Activated naive CD4-positive, alpha-beta T cell treated with anti-CD3 and anti-CD28 coated beads, Interleukin-2, amount 10 ng/mL, durations not matched to agents 7 days and 5 days (primary cell): ENCODE measurements around the gene PRM1.

Experiments
- CTCF ChIA-PET: fragments of 350-600 bp; sonication (Branson Sonifier 250); formaldehyde crosslinking; loops from one replicate; lab custom pipeline; 2021; ENCODE audit warnings: antibody characterized with exemption; lab: Charles Lee
- DNase-seq: peaks from one replicate; pipeline ENCODE4 v3.0.0-alpha.2; 2020
- H3K27ac Mint-ChIP-seq: one replicate; pipeline ENCODE4 v1.8.0; 2021; ENCODE audit warnings: mild to moderate bottlenecking, moderate library complexity, mixed read lengths
- H3K27me3 Mint-ChIP-seq: one replicate; pipeline ENCODE4 v1.8.0; 2021; ENCODE audit warnings: mild to moderate bottlenecking, mixed read lengths
- H3K36me3 Mint-ChIP-seq: one replicate; pipeline ENCODE4 v1.8.0; 2021; ENCODE audit warnings: mixed read lengths
- H3K4me1 Mint-ChIP-seq: one replicate; pipeline ENCODE4 v1.8.0; 2021; ENCODE audit warnings: mixed read lengths
- H3K4me3 Mint-ChIP-seq: one replicate; pipeline ENCODE4 v1.8.0; 2021; ENCODE audit warnings: mild to moderate bottlenecking, moderate library complexity, mixed read lengths
- H3K9me3 Mint-ChIP-seq: one replicate; pipeline ENCODE4 v1.8.0; 2021; ENCODE audit warnings: mixed read lengths

Gene PRM1

GRCh38 chr16:11277607-11278337 lies 3.4 kb downstream of the PRM1 start:
- CTCF ChIA-PET = no interaction called here
- no peaks in the 10 kb centered on the region for H3K9me3 Mint-ChIP-seq
- H3K4me3 Mint-ChIP-seq = no peak overlapping the region
- peaks cover 11% of the 10 kb centered on the region for H3K4me1 Mint-ChIP-seq
- H3K36me3 Mint-ChIP-seq = no peaks in the 10 kb centered on the region
- DNase-seq = no peak
- H3K27me3 Mint-ChIP-seq = peaks cover 76% of the 10 kb centered on the region
- H3K27ac Mint-ChIP-seq = no peak overlapping the region

GRCh38 chr16:11276896-11277593 lies 4.1 kb downstream of the PRM1 start:
- H3K4me1 Mint-ChIP-seq = peaks cover 11% of the 10 kb centered on the region
- DNase-seq = no peak
- peaks cover 78% of the 10 kb centered on the region for H3K27me3 Mint-ChIP-seq
- CTCF ChIA-PET = no interaction called here
- H3K9me3 Mint-ChIP-seq = no peaks in the 10 kb centered on the region
- no peaks in the 10 kb centered on the region for H3K36me3 Mint-ChIP-seq
- H3K27ac Mint-ChIP-seq = no peak overlapping the region
- H3K4me3 Mint-ChIP-seq = no peak overlapping the region

GRCh38 chr16:11276143-11276895 lies 4.8 kb downstream of the PRM1 start, which contains the start of gene PRM2:
PRM2 (minus strand) TSS chr16:11276480; CDS start chr16:11276370, 110 bp downstream.
- Mint-ChIP-seq H3K27me3 (peaks cover 84% of the 10 kb centered on the region), H3K4me1 (peaks cover 11% of the 10 kb centered on the region), H3K36me3 (no peaks in the 10 kb centered on the region), H3K4me3 (no peak within 1 kb of the TSS), H3K27ac (no peak within 1 kb of the TSS), H3K9me3 (no peaks in the 10 kb centered on the region)
- CTCF ChIA-PET = no interaction called here
- DNase-seq = no peak

- H3K36me3 Mint-ChIP-seq = no peaks in the 10 kb centered on the region
- DNase-seq = no peak
- CTCF ChIA-PET = no interaction called here
- no peak overlapping the region for H3K27ac Mint-ChIP-seq
- H3K27me3 Mint-ChIP-seq = peaks cover 84% of the 10 kb centered on the region
- H3K4me1 Mint-ChIP-seq = peaks cover 11% of the 10 kb centered on the region
- no peak overlapping the region for H3K4me3 Mint-ChIP-seq
- H3K9me3 Mint-ChIP-seq = no peaks in the 10 kb centered on the region
Observed at GRCh38 chr16:11274964-11275363, 6.2 kb downstream of the PRM1 start.

- H3K9me3 Mint-ChIP-seq = no peaks in the 10 kb centered on the region
- CTCF ChIA-PET = no interaction called here
- H3K4me3 Mint-ChIP-seq = no peak overlapping the region
- H3K27ac Mint-ChIP-seq = no peak overlapping the region
- peaks cover 78% of the 10 kb centered on the region for H3K27me3 Mint-ChIP-seq
- DNase-seq = no peak
- no peaks in the 10 kb centered on the region for H3K36me3 Mint-ChIP-seq
- H3K4me1 Mint-ChIP-seq = peaks cover 1% of the 10 kb centered on the region
Observed at GRCh38 chr16:11273721-11274324, 7.3 kb downstream of the PRM1 start.

GRCh38 chr16:11272921-11273720 lies 8.0 kb downstream of the PRM1 start, which contains the start of gene PRM3:
PRM3 (minus strand) TSS chr16:11273629; CDS start chr16:11273595, 34 bp downstream.
- Mint-ChIP-seq H3K36me3 (no peaks in the 10 kb centered on the region), H3K27ac (no peak within 1 kb of the TSS), H3K27me3 (peaks cover 78% of the 10 kb centered on the region), H3K9me3 (no peaks in the 10 kb centered on the region), H3K4me3 (no peak within 1 kb of the TSS), H3K4me1 (no peaks in the 10 kb centered on the region)
- CTCF ChIA-PET = no interaction called here
- no peak for DNase-seq

GRCh38 chr16:11272484-11272883 lies 8.6 kb downstream of the PRM1 start:
- H3K4me1 Mint-ChIP-seq = no peaks in the 10 kb centered on the region
- peaks cover 75% of the 10 kb centered on the region for H3K27me3 Mint-ChIP-seq
- no peak for DNase-seq
- H3K9me3 Mint-ChIP-seq = no peaks in the 10 kb centered on the region
- H3K36me3 Mint-ChIP-seq = no peaks in the 10 kb centered on the region
- no peak overlapping the region for H3K4me3 Mint-ChIP-seq
- CTCF ChIA-PET = interaction anchor here (0.6 kb wide), 1 partner anchor 99 kb away, joined by 3 read pairs; no protein-coding TSS in a partner anchor
- H3K27ac Mint-ChIP-seq = no peak overlapping the region

- Mint-ChIP-seq H3K27me3 (peaks cover 67% of the 10 kb centered on the region), H3K4me3 (no peak overlapping the region), H3K9me3 (no peaks in the 10 kb centered on the region), H3K27ac (no peak overlapping the region), H3K4me1 (no peaks in the 10 kb centered on the region), H3K36me3 (no peaks in the 10 kb centered on the region)
- DNase-seq = no peak
- CTCF ChIA-PET = interaction anchor here (1.0 kb wide), 1 partner anchor 85 kb away, joined by 4 read pairs; no protein-coding TSS in a partner anchor
Observed at GRCh38 chr16:11271610-11272009, 9.5 kb downstream of the PRM1 start.

- Mint-ChIP-seq H3K36me3 (no peaks in the 10 kb centered on the region), H3K27ac (no peak overlapping the region), H3K9me3 (no peaks in the 10 kb centered on the region), H3K27me3 (peaks cover 59% of the 10 kb centered on the region), H3K4me1 (peaks cover 1% of the 10 kb centered on the region), H3K4me3 (no peak overlapping the region)
- DNase-seq = no peak
- CTCF ChIA-PET = interaction anchor here (1.0 kb wide), 1 partner anchor 86 kb away, joined by 4 read pairs; no protein-coding TSS in a partner anchor
Observed at GRCh38 chr16:11270602-11271162, 10.4 kb downstream of the PRM1 start.

- DNase-seq = no peak
- Mint-ChIP-seq H3K27me3 (peaks cover 47% of the 10 kb centered on the region), H3K4me3 (no peak within 1 kb of the TSS), H3K27ac (no peak within 1 kb of the TSS), H3K36me3 (no peaks in the 10 kb centered on the region), H3K4me1 (peaks cover 17% of the 10 kb centered on the region), H3K9me3 (no peaks in the 10 kb centered on the region)
- CTCF ChIA-PET = no interaction called here
Observed at GRCh38 chr16:11268921-11269375, 12.2 kb downstream of the PRM1 start, which contains the start of gene TNP2. TNP2 (minus strand) TSS chr16:11269325; CDS start chr16:11269262, 63 bp downstream.

GRCh38 chr16:11265124-11265523 lies 16.0 kb downstream of the PRM1 start:
- H3K4me3 Mint-ChIP-seq = no peak overlapping the region
- peaks cover 19% of the 10 kb centered on the region for H3K27me3 Mint-ChIP-seq
- CTCF ChIA-PET = interaction anchor here (1.4 kb wide), 1 partner anchor 88 kb away, joined by 3 read pairs; no protein-coding TSS in a partner anchor
- peaks cover 42% of the 10 kb centered on the region for H3K4me1 Mint-ChIP-seq
- H3K27ac Mint-ChIP-seq = no peak overlapping the region
- no peaks in the 10 kb centered on the region for H3K9me3 Mint-ChIP-seq
- H3K36me3 Mint-ChIP-seq = no peaks in the 10 kb centered on the region
- no peak for DNase-seq

- Mint-ChIP-seq H3K27me3 (peaks cover 20% of the 10 kb centered on the region), H3K4me1 (peaks cover 50% of the 10 kb centered on the region), H3K4me3 (peak overlapping the region; percentile 56), H3K27ac (peak overlapping the region; percentile 94), H3K36me3 (no peaks in the 10 kb centered on the region), H3K9me3 (no peaks in the 10 kb centered on the region)
- no peak for DNase-seq
- CTCF ChIA-PET = interaction anchor here (1.0 to 1.4 kb wide), 2 partner anchors 89 to 91 kb away, joined by 3 read pairs; no protein-coding TSS in a partner anchor
Observed at GRCh38 chr16:11264155-11264832, 16.8 kb downstream of the PRM1 start.
